CD4-positive, alpha-beta T cell treated with Interleukin-15 for 4 hours (primary cell): ENCODE results near the gene UNC5C.

Experiments used
- DNase-seq: peaks from one replicate; pipeline ENCODE4 v3.0.0-alpha.2; 2020; ENCODE audit warnings: low spot score

UNC5C gene

DNA sequence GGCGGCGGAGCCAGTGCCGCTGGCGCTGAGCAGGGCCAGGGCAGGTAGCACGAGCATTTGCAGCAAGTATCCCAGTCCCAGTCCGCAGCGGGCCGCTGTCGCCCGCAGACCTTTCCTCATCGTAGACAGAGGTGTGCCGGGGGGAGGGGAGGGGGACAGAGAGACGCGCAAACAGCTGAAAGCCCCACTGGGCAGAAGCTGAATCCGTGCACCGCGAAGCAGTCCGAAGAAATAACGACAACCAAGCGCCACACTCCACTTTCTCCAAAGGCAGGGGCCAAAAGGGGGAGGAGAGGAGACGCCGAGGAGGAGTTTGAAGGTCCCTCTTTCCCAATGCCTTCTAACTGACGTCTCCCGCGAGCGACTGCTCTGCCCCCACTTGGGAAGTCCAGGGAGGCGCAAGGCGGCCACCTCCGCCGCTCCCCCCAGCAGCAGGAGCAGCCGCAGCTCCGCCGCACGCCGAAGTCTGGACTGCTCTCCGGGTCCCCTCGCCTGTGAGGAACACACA lies at the start of gene UNC5C:
Gene UNC5C (minus strand): TSS at position 236 of the 508 bp plus-strand sequence.
- DNase-seq = no peak

DNA sequence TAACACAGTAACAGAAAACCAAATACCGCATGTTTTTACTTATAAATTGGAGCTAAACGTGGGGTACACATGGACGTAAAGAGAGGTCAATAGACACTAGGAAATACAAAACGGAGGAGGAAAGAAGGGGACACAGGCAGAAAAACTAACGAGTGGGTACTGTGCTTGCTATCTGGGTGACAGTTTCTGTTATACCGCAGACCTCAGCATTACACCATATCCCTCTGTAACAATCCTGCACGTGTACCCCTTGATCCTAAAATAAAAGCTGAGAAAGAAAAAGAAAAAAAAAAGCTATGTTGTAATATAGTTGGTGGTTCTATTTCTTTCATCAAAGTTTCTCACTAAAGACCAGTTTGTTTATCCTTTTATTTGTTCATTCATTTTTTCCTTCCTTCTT lies 47.9 kb upstream of the UNC5C start:
- no peak for DNase-seq

DNA sequence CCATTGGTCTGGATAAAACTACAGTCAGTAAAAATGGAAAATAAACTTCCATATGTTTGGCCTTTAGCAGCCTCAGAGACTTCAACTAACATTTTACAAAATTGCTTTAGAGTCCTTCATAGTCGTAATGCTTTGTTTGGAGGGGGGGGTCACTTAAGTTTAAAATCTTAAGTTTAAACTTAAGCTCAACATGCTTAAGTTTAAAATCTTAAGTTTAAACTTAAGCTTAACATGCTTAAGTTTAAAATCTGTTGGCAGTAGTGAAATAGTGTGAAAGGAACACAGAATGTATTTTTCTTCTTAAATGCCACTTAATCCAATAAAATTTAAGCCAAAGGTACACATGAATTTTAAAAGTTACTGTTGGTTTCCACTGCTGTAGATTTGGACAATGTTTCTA lies 45.9 kb upstream of the UNC5C start:
- DNase-seq = no peak

DNA sequence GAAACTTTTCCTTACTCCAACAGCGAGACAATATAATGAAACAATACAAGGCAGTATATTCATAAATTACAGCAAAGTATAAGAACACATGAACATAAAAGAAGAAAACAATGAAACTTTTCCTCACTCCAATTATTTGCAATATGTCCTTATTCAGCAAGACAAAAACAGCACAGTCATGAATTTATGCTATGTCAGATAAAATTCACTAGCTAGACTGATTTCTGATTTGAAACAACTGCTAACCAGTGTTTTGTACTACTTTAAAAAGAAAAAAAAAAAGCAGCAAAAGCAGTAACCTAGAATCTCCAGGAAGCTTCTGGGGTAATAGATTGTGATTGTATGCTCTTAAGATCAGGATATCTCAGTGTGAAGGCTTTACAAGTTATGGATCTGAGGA lies 45.2 kb upstream of the UNC5C start:
- DNase-seq = no peak

DNA sequence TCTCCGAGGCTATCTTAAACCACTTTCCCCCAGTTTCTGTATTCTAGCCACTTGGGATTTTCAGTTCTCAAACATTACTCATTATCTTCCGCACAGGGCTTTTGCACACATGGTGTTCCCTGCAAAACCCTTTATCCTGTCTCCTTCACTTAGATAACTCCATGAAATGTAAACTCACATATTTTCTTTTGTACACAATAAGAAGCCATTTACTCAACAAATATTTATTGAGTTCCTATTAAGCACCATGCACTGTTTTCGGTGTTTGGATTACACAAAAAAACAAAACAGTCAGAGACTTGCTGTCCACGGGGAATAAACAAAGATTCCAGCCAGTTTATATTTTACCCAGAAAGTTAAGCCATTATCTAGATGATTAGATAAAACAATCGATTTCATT lies 42.5 kb upstream of the UNC5C start:
- DNase-seq = no peak

DNA sequence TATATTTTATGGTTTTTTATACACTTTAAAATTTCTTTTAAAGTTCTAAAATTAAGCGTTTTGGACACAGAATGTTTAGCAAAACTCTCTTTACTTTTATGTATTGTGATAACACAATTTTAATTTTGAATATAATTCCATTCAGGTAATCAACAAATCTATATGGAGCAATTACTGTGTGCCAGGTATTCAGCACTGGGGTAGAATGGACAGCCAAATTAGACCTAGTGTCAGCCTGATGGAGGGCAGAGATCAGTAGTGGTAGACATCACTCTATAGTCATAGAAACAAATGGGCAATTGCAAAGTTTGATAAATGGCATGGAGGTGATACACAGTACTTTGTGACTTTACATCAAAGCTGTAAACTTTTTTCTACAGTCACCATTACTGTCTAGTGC lies 41.8 kb upstream of the UNC5C start:
- DNase-seq = no peak

- DNase-seq = no peak
These were observed 36.4 kb upstream of the UNC5C start for GRCh38 chr4:95585016-95585695.

- no peak for DNase-seq
These were observed 31.5 kb upstream of the UNC5C start for GRCh38 chr4:95580226-95580625.

GRCh38 chr4:95572304-95572991 lies 23.7 kb upstream of the UNC5C start:
- no peak for DNase-seq

DNA sequence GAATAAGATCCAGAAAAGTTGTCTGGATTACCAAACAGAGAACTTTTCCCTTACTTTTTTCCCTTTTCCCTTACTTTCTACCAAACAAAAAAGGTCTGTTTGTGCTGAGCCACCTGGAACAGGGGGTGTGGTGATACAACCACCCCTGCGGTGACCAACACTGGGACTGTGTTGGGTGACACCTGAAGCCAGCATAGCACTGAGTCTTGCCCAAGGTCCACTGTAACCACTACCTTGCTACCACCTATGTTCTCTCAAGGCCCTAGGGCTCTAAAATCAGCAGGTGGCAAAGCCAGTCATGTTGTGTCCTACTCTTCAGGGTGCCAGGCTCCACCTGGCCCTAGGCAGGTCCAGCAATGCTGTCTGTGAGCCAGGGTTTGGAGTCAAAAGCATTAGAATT lies 22.8 kb upstream of the UNC5C start:
- DNase-seq = no peak

DNA sequence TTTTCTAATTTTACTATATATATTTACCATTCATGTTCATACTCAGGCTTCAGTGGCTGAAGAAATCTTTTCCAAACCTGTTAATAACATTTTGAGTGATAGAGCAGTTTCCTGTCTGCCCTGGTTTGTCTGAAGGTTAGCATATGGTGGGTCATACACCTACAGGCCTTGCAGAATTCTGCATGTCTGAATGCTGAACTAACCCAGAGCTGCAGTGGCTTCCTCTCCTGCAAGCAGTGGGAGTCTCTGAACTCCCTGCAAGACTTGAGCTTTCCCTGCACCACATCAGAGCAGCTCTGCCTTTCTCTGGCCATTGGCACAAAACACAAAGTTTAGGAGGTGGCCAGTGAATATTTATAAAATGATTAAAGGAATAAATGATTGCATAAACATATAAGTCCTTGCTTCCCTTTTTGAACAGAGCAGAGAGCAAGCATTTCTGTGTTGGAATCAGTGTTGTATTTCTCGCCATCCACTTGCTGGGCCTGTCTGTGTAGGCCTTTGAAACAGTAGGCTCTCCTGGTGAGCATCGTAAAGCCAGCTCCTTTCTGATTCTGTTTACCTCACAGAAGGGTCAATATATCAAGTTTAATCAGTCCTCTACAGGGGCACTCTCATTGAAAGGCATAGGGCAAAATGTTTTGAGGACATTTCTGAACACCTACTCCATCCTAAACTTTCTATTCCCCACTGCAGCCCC lies 15.0 kb upstream of the UNC5C start:
- no peak for DNase-seq

DNA sequence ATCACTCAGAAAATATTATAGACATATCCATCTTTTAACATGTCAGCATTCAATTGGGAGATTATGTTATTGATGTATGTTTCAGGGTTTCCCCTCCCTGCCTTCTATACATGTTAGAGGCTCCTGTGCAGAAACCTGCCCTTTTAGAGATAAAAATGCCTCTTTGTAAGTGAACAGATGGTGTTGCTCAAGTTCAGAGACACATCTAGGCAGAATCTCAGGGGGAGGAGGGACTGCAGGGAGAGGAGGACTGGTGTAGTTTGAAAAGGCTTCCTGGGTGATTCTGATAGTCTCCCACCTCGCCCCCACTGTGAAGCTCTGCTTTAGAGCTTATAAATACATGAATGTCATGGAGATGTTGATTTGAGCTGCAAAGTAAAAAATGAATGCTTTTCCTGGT lies 12.0 kb upstream of the UNC5C start:
- no peak for DNase-seq

DNA sequence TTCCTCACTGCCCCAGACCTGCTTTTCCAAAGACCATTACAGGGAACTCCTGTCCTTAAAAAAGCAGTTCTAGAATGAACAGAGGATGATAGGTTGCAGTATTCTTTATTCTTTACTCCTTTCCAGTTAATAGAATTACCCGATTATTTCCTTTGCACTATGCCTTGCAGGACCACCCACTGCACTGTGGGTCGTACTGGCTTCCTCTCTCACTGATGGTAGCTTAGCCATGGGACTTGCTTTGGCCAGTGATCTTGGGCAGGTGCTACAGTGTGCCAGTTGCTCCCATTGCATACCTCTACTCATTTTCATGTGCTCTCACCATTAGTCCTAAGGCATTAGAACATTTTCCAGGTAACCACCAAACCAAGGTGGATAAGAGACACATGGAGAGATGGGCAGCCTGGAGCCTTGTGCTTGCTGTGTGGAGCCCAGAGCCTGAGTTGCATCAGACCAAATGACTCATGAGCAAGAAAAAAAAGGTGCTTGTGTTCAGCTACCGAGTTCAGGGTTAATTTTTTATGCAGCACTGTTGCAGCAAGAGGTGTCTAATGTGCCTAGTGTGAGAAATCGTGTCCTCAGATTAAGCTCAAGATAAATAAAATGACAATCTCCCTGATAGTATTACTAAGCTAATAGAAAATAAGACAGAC lies 7.6 kb upstream of the UNC5C start:
- no peak for DNase-seq

DNA sequence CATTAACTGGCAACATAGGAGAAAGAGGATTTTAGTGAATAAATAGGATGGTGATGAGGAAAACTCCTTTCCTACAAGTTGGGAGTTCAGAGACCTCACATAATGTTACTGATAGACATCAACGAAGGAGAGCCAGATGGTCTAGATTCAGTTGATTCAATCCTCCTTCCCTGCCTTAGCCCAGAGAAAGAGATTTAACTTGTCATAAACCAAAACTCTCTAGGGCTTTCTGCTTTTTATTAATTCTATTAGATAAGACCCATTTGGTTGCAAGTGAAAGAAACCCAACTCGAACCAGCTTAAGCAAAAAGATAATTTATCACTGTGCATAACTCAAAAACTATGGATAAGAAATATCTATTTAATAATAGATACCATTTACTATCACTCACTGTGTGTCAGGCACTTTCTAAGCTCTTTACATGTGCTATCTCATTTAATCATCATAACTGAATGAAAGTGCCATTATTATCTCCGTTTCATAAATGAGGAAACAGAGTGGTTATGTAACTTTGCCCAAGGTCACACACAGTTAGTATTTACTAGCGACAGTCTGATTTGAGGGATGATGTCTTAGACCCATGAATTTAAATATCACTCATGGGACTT lies 4.3 kb upstream of the UNC5C start:
- DNase-seq = no peak

- DNase-seq = no peak
These were observed 2.9 kb upstream of the UNC5C start for GRCh38 chr4:95551653-95552052.

GRCh38 chr4:95550115-95550987 lies 1.6 kb upstream of the UNC5C start:
- no peak for DNase-seq

- DNase-seq = no peak
These were observed 707 bp upstream of the UNC5C start for GRCh38 chr4:95549246-95550114.

DNA sequence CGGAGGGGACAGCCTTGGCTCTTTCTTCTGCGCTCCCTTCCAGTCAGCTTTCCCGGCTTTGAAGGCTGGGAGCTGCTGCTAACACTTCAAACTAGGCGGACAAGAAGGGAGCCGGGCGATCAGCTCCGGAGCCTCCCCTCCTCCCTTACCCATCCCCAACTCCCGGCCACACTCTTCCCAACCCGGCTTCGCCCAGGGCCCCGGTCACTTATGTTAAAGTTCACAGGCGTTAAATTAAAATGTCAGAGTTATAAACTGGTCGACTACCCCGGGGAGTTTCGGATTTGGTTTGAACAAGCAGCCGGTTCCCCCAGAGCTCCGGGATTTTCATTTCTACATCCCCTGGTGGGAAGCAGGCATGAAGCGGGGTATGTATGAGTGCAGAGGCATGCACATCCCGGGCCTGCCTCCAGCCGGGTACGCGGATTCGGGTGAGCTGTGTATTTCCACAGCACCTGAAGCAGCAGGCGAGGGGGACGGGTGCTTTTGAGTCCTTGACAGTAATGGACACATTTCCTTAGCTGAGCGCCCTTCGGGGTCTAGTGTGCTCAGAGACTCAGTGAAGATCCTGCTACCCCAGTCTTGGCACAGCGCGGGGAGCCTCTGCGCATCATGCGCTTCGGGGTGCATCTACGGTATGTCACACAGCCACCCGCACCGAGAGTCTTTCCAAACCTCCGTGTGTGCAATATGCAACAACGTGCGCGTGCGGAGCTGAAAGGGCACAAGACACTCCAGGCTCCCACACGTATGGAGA lies 880 bp downstream of the UNC5C start:
- DNase-seq = no peak
